GM12874 (cell line): Measurements from ENCODE around the gene XXYLT1.

ENCODE experiments used
- CTCF ChIP-seq: IDR thresholded peaks from 2 replicates; pipeline ENCODE4 v1.5.1; 2011; ENCODE audit warnings: low read depth, mild to moderate bottlenecking, control low read depth, low read length, moderate library complexity; ENCODE audit not compliant: insufficient read depth

The XXYLT1 gene

DNA sequence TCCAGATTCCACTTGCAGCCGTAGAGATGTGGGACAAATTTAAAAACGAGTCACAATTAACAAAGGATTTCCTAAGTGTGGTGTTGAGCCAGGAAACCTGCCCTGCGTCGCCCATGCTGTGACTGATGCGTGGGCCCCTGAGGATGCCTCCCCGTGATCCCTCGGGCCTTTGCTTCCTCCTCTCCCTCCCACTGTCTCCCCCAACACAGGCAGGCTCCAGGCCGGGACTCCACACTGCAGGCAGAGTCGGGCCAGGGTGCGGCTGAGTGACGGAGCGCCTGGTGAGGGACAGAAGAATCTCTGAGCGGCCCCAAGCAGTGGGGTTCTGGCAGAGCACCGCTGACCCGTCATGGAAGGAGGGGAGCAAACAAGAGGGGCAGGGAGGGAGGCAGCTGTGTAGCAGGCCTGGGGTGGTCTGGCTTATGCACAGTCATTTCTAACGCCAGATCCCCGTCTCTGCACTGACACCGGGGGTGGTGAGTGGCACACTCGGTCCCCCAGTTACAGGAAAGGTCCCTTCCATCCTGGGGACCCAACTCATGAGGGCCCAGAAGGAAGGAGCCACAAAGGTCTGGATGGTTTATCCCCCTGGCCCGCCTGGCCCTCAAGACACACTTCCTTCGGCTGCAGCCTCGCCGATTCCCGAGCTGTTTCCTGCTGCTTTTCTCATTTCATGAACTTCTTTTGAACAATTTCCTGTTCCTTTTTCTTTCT lies 91.0 kb downstream of the XXYLT1 start:
- no peak for TF ChIP-seq CTCF

DNA sequence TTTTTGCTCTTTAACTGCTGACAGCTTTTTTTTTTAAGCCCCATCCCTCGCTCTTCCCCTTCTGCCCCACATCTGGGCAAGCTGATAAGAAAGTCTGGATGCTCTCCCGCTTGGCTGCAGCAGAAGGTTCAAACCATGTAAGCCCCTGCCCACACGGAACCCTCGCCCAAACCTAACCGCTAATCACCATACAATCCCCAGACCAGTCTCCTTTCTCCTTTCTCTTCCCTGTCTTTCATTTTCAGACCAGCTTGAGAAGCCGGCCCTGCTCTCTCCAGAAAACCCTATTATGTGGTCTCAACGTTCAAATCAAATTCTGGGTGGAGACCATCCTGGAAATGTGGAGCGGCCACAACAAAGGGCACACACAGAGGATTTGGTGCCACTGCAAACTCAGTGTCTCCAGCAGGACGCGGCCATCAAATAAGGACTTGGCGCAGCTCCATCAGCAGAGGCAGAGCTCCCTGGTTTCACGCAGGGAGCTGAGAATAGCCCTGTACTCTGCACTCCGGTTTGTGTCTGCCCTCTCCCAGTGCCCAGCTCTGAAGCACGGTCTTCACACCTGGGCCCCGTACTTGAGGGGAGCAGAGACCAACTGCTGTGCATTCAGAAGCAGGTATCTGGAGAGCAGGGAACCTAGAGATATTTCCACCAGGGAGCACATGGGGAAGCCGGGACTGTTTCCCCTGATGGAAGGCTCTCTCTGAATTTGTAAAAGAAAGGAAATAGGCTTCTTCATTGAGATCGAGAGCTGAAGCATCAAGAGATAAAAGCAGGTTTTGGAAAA lies 92.6 kb downstream of the XXYLT1 start:
- TF ChIP-seq CTCF = no peak

DNA sequence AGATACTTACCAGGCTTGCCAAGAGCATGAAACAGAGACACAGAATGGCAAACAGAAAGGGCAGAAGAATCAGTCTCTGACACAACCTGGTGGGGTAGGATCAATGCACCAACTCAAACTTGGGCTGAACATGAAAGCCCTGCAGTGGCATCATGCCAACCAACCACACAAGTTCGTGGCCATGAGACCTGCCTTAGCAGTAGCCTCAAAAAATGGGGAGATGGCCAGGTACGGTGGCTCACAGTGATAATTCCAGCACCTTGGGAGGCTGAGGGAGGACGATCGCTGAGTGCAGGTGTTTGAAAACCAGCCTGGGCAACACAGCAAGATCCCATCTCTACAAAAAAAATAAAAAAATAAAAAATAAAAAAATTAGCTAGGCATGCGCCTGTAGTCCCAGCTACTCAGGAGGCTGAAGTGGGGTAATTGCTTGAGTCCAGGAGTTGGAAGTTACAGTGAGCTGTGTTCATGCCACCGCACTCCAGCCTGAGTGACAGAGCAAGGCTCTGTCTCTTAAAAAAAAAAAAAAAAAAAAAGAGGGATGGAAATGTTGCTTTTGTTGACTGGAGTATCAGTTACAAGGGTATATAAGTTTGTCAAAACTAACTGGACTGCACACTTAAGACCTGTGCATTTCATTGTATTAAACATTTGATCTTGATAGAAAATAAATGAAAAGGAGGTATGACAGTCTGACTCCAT lies 93.4 kb downstream of the XXYLT1 start:
- TF ChIP-seq CTCF = no peak

- TF ChIP-seq CTCF = no peak
Observed at GRCh38 chr3:195176776-195177175, 94.2 kb downstream of the XXYLT1 start.

DNA sequence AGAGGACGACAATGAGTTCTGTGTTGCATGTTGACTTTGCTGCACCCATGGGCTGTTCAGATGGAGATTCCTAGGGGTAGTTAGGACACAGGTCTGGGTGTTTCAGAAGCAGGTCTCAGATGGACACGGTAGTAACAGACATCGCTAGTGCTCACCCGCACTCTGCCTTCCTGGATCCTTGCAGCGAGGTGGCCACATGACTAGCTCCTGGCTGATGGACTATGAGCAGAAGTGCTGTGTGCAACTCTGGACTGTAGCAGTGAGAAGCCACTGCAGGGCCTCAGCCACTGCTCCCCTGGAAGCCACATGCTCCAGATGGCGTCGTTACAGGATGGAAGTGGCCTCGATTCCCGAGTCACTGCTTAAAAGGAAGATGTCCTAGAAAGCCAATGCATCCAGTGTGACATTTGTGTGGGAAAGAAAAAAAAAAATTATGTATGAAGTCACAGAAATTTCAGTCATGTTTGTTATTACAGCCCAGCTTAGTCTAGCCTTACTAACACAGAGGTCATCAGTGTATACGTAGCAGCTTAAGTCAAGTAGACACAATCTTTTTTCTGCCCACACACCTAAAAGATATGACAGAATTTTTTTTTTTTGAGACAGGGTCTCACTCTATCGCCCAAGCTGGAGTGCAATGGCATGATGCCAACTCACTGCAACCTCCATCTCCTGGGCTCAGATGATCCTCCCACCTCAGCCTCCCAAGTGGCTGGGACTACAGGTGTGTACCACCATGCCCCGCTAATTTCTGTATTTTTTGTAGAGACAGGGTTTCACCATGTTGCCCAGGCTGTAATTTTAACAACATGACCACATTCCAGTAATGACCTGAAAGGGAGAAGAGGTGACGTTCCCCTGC lies 95.3 kb downstream of the XXYLT1 start:
- TF ChIP-seq CTCF = no peak

DNA sequence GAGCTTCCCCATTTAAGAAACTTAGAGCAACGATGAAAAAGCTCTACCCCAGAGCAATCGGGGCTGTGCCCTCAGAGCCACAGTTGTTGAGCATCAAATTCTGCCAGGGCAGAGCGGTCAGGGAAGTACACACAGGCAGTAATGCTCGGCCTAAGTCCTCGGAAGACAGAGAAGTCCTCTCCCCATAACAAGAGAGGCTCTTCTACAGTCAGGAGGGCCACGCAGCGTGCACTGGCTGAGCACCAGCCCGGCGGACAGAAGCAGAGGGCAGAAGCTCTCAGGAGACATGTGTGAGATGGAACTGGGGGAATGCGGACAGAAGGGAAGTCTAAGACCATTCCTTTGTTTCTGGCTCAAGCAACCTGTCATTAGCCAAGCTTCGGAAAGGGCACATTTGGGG lies 95.9 kb downstream of the XXYLT1 start:
- no peak for TF ChIP-seq CTCF
